A549 treated with GW870086 at 1 μM for 4 hours (cell line): ENCODE data around the gene GFY. TPM values are rescaled to one million over a fixed set of nuclear protein-coding genes. Genes with fewer than 3 reads are reported as not detected.

Source experiments
- total RNA-seq: library from RNA; stranded (reverse); fragments of 200-300 nt; extraction: Qiagen RNA extraction; gene quantifications from 5 replicates; pipeline ENCODE4 v1.2.3, GENCODE V29; 2022; ENCODE audit warnings: low read depth

Gene GFY
- 0.08 to 0.30 TPM (median 0.14 TPM) in 5 replicates for total RNA-seq

GRCh38 chr19:49425178-49425577, at the start of gene GFY:
Gene GFY, plus strand, starts transcription at chr19:49425388. Its CDS starts 1,043 bp downstream, at chr19:49426431.

GRCh38 chr19:49387936-49388372, 37.2 kb upstream of the GFY start, which contains the start of gene KASH5:
Gene KASH5, plus strand, starts transcription at chr19:49388249. Its CDS starts 2,635 bp downstream, at chr19:49390884.

GRCh38 chr19:49423071-49423984, 1.9 kb upstream of the GFY start, which contains the start of gene PTH2:
Gene PTH2, minus strand, starts transcription at chr19:49423441. Its CDS starts 102 bp downstream, at chr19:49423339.

GRCh38 chr19:49441210-49441959, 16.2 kb downstream of the GFY start, which contains the start of gene SLC17A7:
Gene SLC17A7, minus strand, starts transcription at chr19:49441527. Its CDS starts 148 bp downstream, at chr19:49441379.

GRCh38 chr19:49451430-49452181, 26.4 kb downstream of the GFY start, which contains the start of gene PIH1D1:
Gene PIH1D1, minus strand, starts transcription at chr19:49451814. Its CDS starts 240 bp downstream, at chr19:49451574.

GRCh38 chr19:49453013-49453756, 28.0 kb downstream of the GFY start, which contains the start of gene ALDH16A1:
Gene ALDH16A1, plus strand, starts transcription at chr19:49453225. Its CDS starts 107 bp downstream, at chr19:49453332.

GRCh38 chr19:49473868-49474541, 48.8 kb downstream of the GFY start, which contains the start of gene FLT3LG:
Gene FLT3LG, plus strand, starts transcription at chr19:49474215. Its CDS starts 425 bp downstream, at chr19:49474640.

Other genes with a start within 250 kb of the GFY start
- gene SLC6A16, start 100.2 kb upstream of the GFY start, total RNA-seq = 0.62 to 1.6 TPM (median 0.81 TPM) in 5 replicates
- not detected in 5 replicates for gene CD37, start 90.0 kb upstream of the GFY start, total RNA-seq
- gene TEAD2, start 63.0 kb upstream of the GFY start, total RNA-seq = 12.6 to 19.1 TPM (median 17.7 TPM) in 5 replicates
- gene DKKL1, start 61.5 kb upstream of the GFY start, total RNA-seq = 0.70 to 1.1 TPM (median 0.89 TPM) in 5 replicates
- gene KASH5, start 37.1 kb upstream of the GFY start, total RNA-seq = 0.33 TPM in 1 of 5 replicates, not detected in the others
- gene PTH2, start 1.9 kb upstream of the GFY start, total RNA-seq = 0.46 TPM in 1 of 5 replicates, not detected in the others
- gene SLC17A7, start 16.1 kb downstream of the GFY start, total RNA-seq = 0.51 to 0.57 TPM (median 0.53 TPM) in 5 replicates
- 89.3 to 95.7 TPM (median 93.6 TPM) in 5 replicates for gene PIH1D1, start 26.4 kb downstream of the GFY start, total RNA-seq
- gene ALDH16A1, start 27.8 kb downstream of the GFY start, total RNA-seq = 19.5 to 25.6 TPM (median 23.9 TPM) in 5 replicates
- gene FLT3LG, start 48.8 kb downstream of the GFY start, total RNA-seq = 0.69 to 1.8 TPM (median 1.4 TPM) in 5 replicates
- gene RPL13A, start 62.2 kb downstream of the GFY start, total RNA-seq = 3,723 to 4,607 TPM (median 4,089 TPM) in 5 replicates
- gene RPS11, start 71.0 kb downstream of the GFY start, total RNA-seq = 3,748 to 4,968 TPM (median 3,902 TPM) in 5 replicates
- 21.0 to 33.8 TPM (median 29.8 TPM) in 5 replicates for gene FCGRT, start 87.3 kb downstream of the GFY start, total RNA-seq
- 1.2 to 2.3 TPM (median 2.1 TPM) in 5 replicates for gene RCN3, start 102.6 kb downstream of the GFY start, total RNA-seq
- gene NOSIP, start 155.2 kb downstream of the GFY start, total RNA-seq = 91.1 to 111 TPM (median 104 TPM) in 5 replicates
- 0.45 to 0.95 TPM (median 0.87 TPM) in 5 replicates for gene PRRG2, start 155.9 kb downstream of the GFY start, total RNA-seq
- 28.9 to 36.4 TPM (median 34.4 TPM) in 5 replicates for gene PRR12, start 165.8 kb downstream of the GFY start, total RNA-seq
- 112 to 160 TPM (median 157 TPM) in 5 replicates for gene RRAS, start 214.8 kb downstream of the GFY start, total RNA-seq
- 47.8 to 68.4 TPM (median 63.0 TPM) in 5 replicates for gene SCAF1, start 216.8 kb downstream of the GFY start, total RNA-seq
- gene IRF3, start 240.5 kb downstream of the GFY start, total RNA-seq = 85.2 to 107 TPM (median 102 TPM) in 5 replicates
- 55.5 to 73.8 TPM (median 71.1 TPM) in 5 replicates for gene BCL2L12, start 240.5 kb downstream of the GFY start, total RNA-seq